Esophagus squamous epithelium (tissue), 4 donors: ENCODE results near the gene DCAKD.

Experiments used
- POLR2A ChIP-seq, 4 donors: fragments of 450-650 bp; IDR thresholded peaks; one replicate each; pipeline ENCODE4 v1.6.1; 2017; ENCODE audit warnings: antibody characterized with exemption in 4 of 4, mild to moderate bottlenecking in 4 of 4, moderate library complexity in 3 of 4
- TF ChIP-seq, protein P1 (sequence below), 6 experiments: fragments of 450-650 bp in 4 of 6; fragments of 200-600 bp in 2 of 6; sonication (generic) in 2 of 6; IDR thresholded peaks; one replicate each; pipeline ENCODE4 v1.5.1; 2016 to 2019; ENCODE audit warnings: antibody characterized with exemption in 6 of 6, mild to moderate bottlenecking in 4 of 6, moderate library complexity in 4 of 6

DNA sequence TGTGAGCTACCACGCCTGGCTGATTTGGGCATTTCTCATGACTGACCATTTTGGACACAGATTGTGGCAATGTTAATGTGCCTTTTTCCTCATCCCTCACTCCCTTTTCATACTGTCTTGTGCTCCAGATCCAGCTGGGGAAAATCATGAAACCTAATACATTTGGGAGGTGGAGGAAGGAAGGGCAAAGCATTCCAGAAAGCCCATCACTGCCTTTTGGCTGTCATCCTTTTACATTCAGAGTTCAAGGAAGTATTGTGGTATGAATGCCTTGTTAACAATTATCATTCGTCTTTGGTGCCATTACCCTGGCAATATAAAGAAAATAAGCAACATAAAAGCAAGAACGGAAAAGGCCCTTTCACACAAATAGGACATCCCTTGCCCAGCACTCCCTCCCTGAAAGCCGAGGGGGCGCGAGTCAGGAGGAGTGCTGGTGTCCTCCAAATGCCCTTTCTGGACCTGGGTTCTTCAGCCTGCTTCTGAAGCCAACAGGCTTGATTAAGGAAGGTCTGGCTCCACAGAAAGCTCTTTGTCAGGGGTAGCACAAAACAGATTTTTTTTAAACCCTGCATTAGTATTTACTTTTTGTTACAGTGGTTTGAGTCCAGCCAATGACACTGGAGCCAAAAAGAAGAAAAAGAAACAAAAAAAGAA, 29.7 kb upstream of the DCAKD start:
- TF ChIP-seq, protein P1, sequence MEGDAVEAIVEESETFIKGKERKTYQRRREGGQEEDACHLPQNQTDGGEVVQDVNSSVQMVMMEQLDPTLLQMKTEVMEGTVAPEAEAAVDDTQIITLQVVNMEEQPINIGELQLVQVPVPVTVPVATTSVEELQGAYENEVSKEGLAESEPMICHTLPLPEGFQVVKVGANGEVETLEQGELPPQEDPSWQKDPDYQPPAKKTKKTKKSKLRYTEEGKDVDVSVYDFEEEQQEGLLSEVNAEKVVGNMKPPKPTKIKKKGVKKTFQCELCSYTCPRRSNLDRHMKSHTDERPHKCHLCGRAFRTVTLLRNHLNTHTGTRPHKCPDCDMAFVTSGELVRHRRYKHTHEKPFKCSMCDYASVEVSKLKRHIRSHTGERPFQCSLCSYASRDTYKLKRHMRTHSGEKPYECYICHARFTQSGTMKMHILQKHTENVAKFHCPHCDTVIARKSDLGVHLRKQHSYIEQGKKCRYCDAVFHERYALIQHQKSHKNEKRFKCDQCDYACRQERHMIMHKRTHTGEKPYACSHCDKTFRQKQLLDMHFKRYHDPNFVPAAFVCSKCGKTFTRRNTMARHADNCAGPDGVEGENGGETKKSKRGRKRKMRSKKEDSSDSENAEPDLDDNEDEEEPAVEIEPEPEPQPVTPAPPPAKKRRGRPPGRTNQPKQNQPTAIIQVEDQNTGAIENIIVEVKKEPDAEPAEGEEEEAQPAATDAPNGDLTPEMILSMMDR (IDR thresholded peaks at IDR 0.05): no peak
- TF ChIP-seq POLR2A (IDR thresholded peaks at IDR 0.05): no peak
